IPS-NIHi7 (cell line): Measurements from ENCODE around the gene APPL1.
"Not testable (repeated sequence)": the region's sequence is repeated elsewhere in the genome, so short reads cannot be mapped to it uniquely, and the experiment has no call there.

Experiments
- DNase-seq: peaks from one replicate; pipeline ENCODE4 v3.0.0; 2012; ENCODE audit warnings: mixed read lengths; ENCODE audit errors: extremely low spot score

Gene APPL1

DNA sequence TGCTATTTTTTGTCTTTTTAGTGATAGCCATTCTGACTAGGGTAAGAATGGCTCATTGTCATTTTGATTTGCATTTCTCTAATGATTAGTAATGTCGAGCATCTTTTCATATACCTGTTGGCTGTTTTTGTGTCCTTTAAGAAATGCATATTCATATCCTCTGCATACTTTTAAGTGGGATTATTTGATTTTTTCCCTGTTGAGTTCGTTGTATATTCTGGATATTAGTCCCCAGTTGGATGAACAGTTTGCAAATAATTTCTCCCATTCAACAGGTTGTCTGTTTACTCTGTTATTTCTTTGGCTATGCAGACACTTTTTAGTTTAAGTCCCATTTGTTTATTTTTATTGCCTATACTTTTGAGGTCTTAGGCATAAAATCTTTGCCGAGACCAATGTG lies 34.4 kb downstream of the APPL1 start:
- DNase-seq = no peak

DNA sequence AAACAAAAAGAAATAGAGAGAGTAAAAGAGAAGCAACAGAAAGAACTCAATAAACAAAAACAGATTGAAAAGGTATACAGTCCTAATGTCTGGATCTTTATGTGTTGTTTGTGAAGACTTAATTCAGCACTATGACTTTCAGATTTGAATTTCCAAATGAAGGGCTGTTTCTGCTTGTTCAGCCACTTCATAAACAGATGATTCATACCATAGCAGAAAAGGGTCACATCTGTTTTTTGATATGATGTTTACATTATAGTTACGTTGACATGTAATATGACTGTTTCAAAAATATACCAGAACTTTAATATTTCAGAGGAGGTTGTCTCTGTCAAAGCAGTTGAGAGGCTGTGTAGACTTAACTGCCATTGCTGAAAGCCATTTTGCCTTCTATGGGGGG lies 40.9 kb downstream of the APPL1 start:
- DNase-seq = no peak

DNA sequence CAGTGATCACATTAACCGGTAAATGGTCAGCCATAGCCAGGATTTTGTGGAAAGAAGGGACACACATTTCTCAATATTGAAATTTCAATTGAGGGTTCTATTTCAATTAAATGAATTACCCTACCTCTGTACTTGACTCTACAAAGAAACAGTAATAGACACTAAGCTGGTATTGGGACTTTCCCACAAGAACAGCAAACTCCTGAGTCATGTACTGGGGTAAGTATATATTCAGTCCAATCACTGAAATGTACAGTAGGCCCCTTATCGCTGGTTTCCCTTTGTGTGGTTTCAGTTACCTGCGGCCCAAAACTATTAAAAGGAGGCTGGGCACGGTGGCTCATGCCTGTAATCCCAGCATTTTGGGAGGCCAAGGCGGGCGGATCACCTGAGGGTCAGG lies 47.3 kb downstream of the APPL1 start:
- no peak for DNase-seq

DNA sequence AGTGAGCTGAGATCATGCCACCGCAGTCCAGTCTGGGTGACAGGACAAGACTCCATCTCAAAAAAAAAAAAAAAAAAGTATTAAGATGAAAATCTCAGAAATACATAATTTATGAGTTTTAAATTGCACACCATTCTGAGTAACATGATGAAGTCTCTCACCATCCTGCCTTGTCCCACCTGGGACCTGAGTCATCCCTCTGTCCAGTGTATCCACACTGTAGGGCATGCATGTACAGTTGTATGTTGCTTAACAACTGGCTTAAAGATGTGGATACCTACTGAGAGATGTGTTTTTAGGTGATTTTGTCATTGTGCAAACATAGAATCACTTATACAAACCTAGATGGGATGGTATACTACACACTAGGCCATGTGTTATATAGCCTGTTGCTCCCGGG lies 47.9 kb downstream of the APPL1 start:
- no peak for DNase-seq

DNA sequence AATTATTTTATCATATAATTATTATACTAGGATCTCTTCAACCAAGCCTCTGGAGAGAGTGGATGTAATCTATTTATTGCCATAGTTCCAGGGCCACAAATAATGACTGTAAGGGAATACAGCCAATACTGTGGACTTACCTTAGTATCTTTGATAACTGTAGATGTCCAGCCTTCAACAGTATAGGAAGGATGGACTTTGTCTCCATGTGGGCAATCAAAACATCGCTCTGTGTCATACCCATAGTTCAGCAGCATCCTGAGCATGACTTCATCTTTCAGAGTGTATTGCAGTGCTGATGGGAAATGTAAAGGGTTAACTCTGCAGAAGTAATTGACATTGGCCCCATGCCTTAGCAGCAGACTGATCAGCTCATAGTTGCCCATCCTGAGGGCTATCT lies 50.7 kb downstream of the APPL1 start:
- DNase-seq = no peak

DNA sequence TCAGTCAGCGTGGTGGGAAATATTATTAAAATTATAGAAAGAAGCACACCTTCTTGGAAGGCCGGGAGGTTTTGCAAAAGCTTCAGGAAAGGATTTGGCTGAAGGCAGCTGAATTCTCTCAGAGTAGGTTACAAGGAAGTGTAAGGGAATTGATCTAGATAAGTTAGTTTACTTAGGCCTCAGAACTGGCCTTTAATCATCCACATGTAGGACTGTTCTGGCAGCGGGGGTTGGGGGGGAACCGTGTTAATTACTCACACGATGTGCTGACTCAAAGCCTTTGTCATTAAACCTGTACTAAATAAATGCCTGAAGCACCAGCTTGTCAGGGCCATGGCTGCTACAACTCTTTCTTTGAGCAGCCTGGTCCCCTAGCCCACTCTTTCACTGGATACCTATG lies 52.2 kb downstream of the APPL1 start:
- DNase-seq = no peak

DNA sequence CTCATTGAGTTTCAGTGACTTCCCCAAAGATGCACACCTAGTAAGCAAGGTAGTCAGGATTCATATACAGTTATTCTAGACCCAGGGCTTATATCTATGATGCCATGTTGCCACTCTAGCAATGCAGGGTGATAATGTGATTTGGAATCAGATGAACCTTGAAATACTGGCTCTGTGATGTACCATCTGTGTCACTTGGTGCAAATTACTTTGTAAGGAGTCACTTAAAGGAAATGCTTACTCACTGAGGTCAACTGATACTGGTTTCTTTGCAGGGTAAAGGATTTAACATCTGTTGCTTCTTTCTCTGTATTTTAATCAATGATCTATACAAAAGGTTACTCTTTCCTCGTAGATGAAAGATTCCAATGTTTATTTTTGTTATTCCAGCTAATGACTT lies 54.2 kb downstream of the APPL1 start:
- no peak for DNase-seq

DNA sequence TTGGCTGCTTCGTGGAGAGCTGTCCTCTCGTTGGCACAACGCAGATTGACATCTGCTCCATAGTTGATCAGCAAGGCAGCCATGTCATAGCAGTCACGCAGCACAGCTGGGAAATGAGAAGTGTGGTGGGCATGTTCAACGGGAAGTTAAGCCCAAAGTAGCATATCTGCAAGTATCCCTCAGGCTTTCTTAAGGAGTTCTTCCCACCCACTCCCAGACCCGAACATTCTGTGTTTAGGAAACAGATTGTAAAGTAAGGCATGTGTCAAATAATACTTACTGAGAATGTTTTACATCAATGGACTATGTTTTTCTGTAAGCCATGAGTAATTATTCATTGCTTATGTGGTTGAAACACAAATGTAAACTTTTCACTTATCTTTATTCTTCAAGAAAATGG lies 55.8 kb downstream of the APPL1 start:
- no peak for DNase-seq

DNA sequence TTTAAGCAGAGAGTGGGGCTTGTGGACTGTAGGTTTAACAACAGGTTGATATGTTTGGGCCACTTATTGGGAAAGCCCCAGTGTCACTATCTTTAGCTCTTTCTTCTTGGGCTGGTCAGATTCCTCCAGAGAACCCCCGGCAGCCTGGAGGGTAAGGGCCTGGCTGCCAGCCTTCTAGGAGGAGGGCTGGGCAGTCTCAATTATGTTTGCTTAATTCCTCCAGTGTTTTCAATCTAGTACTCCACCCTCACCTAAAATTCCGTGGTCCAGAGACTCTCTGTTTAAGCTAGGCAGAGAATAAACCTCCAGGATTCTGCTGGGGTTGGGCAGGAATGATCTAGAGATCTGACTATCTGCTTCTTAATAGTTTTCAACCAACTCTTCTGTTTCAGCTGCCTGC lies 59.7 kb downstream of the APPL1 start:
- no peak for DNase-seq

DNA sequence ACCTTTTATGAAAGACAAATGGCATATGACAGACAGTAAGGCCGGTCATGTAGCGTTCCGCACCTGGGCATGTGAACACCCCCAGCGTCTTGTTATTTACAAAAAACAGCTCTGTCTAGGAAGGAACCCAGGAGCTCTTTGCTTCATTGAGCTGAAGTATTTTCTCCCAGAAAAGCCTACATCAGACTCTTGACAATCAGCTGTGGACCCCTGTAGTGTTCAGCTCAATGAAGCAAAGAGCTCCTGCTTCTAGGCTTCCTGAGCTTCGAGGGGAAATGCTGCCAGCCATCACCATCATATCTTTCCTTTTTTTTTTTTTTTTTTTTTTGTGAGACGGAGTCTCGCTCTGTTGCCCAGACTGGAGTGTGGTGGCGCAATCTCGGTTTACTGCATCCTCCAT lies 60.9 kb downstream of the APPL1 start:
- no peak for DNase-seq

DNA sequence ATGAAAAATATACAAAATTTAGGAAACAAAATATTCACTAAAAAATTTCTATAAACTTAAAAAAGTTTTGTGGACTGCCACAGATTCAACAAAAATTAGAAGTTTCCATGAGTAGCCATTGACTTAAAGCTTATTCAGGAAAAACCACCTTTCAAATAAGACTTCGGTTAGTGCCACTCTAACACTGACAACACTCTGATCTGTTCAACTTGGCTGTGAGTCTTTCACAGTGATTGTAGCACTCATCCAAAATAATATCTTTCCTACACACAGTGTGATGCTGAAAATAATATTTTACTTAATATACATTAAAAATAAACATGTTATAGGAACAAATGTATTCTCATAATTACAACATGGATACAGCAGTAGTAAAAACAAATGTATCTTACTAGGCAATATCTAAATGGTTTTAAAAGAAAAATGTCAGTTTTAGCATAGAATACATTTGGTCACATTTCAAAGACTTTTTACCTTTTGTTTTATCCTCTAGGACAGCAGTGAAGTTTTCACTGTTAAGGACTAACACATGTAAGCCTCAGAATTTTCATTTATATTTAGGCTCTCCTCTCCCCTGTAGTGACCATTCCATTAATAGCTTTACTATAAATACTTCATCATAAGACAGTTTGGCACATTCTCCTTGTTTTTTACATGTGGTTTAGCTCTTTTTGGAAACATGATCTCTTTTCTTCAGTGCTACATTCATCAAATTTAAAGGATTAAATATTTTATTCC lies 64.8 kb downstream of the APPL1 start, which contains the start of gene ASB14:
Gene ASB14 (minus strand): TSS at position 527 of the 738 bp plus-strand sequence. CDS start 652 bp downstream, outside the sequence.
- no peak for DNase-seq

DNA sequence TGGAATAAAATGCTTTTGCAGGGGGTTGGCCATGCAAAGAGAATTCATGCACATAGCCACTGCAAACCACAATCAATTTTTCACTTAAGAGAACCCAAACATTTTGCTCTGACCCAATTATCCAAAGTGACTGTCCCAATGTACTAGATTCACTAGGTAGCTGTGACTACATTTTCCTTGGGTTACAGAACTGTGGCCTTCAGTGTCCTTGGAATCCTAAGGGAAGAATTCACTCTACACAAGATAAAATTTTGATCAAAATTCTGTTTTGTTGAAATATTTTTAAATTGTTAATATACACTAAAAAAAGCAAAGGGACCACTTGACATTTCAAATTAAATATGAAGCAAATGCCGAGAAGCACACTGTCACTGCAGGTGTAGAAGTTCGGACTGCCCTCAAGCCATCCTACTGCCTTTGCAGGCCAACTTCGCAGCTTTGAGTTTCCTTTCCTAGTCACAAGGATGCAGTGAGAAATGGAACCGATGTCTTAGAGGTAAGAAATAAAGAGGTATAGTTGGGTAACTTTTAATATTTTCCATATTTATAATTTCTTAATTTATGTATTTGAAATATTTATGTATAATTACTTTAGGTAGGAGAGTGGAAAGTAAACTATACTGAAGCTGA lies 65.5 kb downstream of the APPL1 start:
- no peak for DNase-seq

DNA sequence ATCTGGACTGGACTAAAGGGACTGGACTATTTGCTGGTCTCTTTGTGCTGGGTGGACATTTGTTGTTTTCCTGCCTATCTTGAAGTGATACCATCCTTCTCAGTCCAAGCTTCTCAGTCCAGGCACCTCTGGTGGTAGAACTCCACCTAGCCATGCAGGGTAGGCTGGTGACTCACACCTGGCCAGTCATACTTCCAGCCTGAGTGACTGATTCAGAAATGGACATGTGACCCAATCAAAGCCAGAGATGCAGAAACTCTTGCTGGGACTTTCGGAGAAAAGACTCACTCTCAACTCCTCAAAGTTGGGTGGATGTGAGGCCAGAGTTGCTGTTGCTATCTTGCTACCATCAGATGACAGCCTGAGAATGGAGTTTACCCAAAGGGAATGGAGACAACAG lies 70.5 kb downstream of the APPL1 start:
- no peak for DNase-seq

DNA sequence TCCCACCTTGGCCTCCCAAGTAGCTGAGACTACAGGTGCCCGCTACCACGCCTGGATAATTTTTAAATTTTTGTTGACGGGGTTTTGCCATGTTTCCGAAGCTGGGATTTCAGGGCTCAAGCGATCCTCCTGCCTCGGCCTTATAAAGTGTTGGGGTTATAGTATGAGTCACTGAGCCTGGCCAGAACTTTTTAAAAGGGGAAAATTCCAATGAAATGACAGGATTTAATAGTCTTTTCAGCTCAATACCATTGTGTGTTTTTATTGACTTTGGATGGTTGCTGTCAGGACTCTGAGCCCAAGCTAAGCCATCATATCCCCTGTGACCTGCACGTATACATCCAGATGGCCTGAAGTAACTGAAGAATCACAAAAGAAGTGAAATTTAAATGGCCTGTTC lies 76.0 kb downstream of the APPL1 start:
- DNase-seq = not testable (repeated sequence)

DNA sequence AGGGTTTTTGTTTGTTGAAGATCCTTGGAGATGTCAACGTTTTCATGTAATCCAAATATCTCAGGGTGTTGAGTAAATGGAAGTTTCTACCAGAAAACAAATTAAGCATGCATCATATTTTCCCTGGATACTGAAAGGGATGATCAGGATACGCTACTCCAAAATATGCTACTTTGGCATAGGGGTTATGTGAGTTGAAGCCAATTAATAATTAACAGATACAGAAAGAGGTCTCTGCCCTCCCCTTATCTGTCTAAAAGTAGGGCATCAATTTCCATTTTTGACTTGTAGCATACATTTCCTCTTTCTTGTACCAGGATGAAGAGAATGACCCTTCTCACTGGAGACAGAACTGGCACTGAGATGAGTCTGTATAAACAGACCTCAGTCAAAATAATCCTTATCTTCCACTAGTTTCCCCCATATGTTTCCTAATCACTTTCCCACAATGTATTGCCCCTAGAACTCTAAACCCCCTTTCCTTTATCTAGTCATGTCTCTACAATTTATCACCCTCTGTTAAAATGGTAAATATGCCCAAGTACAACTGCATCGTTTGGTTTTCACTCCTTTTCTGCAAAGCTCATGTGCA lies 82.3 kb downstream of the APPL1 start:
- no peak for DNase-seq

DNA sequence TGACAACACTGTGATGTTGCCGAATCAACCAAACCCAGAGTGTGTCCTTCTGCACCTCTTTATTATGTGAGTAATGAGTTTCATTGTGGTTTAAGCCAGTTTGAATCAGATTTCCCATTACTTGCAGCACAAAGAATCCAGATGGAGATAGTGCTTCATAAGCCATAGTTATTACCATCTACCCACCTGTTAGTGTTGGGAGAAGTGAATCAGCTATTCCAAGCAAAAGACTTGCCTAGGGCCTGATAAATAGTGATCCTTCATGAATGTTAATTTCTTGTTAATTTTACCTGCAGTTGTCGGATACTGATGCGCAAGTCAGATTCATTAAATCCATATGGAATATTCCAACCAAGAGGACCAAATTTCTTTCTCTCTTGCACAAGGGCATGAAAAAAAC lies 86.7 kb downstream of the APPL1 start:
- DNase-seq = no peak
